ENCODE results near the gene NDUFS8.

NDUFS8 gene

DNA sequence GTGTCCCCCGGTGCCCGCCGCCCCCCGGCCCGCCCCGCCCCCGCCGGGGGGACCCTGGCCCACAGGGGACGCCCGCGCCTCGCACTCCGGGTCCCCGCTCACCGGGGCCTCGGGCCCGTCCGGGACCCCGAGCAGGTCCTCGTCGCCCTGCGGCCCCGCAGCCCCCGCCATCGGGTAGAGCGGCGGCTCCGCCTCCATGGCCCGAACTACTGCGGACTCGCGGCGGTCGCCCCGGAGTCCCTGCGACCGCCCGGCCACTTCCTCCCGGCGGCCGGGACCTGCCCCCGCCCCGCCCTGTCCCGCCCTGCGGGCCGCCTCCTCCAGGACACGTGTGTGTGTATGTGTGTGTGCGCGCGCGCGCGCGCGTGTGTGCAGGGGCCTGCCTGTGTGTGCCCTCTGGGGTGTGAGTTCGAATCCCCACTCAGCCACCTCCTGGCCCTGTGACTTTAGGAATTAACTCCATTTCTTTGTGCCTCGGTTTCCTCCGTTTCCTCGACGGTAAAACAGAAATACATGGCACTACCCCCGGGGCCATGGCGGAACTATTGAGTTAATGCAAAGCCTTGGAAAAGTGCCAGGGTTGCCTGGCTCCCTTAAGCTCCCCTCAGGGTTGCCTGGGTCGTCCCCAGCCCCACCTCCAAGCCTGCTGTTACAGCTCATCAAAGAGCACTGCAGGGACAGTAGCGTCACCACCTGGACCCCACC, 26.5 kb upstream of the NDUFS8 start, which contains the start of gene UNC93B1:
Gene UNC93B1 (minus strand): TSS at position 252 of the 705 bp plus-strand sequence. CDS start 54 bp downstream, at position 198.
- FAIRE-seq: no peak

DNA sequence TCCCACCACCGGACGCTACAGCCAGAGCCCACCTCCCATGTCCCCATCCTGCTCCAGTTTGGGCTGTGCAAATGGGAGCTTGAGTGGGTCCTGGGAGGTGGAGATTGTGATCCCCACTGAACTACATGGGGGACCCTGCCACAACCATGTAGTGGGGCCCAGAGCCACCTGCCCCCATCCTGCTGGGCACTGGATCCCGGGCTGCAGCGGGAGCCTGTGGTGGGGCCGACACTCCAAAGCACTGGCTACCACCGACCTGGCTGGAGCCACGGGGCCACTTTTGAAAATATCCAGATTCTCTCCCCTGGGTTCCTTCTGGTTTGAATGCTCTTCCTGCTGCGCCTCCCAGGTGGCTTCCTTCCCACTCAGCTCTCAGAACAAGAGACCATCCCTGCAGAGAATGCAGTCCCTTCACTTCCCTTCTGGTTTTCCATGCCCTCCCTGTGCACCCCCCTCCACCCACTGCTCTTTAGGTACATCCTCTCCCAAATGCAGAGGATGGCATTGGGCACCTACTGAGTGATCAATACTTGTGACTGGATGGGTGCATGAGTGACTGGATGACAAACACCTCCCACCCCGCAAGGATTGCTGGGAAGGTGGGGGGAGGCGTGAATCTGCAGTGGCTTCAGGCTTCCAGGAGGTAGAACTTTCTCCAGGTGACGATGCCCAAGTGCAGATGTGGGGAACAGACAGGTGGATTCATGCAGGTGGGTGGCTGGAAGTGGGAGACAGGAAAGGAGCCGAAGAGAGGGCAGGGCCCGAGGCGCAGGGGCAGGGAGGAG, 25.7 kb upstream of the NDUFS8 start:
- no peak for FAIRE-seq

DNA sequence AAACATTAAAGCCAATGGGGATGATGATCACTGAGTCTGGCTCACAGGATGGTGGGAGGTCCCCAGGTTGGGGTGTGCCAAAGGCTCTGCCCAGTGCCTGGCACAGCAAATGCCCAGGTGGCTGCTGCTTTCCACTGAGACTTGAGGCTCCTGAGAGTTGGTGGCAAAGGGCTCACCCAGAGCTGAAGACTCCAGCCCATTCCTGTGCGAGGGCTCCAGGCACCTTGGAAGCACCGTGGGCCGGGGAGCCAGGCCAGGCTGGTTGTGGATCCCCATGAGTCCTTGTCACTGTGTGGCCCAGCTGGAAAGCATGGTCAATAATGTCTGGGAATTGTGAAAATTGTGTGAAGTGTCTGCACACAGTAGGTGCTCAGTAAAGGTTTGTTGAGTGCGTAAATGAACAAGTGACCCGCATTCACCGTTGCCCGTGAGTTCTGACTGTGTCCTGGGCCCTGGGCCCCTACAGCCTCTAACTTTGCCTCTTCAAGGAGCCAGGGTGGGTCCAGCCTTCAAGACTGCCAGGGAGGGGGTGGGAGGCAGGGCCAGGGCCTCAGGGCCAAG, 23.8 kb upstream of the NDUFS8 start:
- FAIRE-seq: no peak

DNA sequence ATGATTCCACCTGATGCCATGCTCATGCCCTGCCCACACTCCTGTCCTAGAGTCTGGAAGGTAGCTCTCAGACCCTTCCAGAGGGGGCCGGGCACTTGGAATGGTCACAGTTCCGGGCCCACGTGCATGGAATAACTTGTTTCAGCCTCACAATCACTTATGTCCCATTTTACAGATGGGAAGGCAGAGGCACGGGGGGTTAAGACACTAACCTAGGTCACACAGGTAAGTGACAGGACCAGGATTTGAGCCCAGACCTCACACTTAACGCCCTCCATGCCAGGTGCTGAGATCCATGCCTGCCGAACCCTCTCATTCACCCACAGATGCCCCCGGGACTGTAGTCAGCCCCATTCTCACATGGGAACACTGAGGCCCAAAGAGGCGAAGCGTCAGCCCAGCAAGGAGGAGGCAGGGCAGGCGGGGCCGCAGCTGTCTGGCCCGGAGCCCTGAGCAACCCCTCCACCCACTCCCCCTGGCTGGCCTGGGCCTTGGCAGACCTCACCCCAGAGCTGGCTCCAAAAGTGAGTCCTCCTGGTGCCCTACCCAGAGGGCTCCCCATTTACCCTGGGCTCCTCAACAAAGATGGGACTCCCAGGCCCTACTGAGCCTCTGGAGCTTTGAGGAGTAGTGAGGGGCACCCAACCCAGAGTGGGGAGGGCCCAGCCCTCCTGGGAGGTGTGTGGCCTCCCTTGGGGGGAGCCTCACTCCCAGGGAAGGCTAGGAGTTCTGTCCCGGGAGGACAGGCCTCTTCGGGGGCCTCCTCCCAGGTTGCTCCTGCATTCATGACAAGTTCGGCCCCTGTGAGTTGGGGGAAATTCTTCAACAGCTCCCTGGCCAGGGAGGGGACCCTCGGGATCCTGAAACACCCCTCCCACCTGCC, 22.7 kb upstream of the NDUFS8 start:
- FAIRE-seq: no peak

DNA sequence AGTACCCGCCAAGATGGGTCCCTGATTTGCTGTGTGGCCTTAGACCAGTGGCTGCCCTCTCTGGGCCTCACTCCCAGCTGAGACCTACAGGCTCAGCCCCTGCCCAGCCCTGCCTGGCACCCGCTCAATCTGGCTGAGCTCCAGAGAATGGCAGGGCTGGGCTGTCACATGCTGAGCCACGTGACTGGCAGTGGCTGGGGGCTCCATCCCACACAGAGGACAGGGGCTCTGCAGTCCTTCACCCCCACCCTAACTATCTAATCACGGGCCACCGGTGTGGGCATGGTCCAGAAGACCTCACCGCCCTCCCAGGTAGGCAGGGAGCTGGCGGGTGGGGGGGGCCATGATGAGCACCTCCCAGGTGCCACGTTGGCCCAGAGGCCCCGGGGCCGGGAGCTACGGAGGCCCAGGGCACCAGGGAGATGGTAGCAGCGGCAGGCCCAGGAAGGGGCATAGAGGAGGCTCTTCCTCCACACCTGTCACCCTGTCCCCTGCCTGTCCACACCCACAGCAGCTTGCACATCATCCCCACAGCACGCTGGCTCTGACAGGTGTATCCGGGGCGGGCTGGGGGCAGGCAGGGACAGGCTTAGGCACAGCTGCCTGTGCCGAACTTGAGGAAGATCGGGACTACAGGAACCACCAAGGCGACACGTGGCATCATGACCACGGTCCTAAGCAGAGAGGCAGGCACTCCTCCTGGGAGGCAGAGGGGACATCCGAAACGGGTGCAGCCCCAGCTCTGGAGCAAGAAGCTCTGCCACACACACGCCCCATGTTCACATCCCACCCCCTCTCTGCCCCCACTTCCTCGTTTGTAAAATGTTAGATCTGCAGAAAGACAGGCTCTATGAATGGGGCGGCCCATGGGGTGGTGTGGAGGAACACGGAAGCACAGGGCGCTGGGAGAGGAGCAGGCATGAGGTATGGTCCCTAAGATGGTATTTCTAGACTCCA, 21.8 kb upstream of the NDUFS8 start:
- no peak for FAIRE-seq

DNA sequence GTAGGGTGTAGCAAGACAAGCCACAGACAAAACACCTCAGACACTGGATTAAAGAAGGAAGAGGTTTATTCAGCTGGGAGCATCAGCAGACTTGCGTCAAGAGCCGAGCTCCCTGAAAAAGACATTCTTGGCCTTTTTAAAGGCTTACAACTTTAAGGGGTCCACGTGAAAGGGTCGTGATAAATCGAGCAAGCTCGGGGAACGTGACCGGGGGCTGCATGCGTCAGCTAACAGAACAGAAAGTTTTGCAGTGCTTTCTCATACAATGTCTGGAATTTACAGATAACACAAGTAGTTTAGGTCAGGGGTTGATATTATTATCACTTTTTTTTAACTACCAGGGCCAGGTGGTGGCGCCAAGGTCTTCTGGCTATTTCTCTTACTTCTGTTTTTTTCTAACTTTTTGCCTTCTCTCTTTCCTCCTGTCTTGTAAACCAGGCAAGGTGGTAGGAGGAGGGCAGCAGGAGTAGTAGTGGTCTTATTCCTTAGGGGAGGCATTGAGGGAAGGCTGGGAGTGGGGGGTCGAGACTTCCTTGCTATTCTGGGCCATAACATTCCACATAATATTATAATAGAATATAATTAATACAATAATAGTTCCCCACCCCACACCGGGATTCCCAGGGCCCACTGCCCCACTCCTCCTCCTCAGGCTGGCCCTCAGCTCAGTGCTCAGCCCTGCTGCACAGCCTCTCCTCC, 20.9 kb upstream of the NDUFS8 start:
- FAIRE-seq: no peak

DNA sequence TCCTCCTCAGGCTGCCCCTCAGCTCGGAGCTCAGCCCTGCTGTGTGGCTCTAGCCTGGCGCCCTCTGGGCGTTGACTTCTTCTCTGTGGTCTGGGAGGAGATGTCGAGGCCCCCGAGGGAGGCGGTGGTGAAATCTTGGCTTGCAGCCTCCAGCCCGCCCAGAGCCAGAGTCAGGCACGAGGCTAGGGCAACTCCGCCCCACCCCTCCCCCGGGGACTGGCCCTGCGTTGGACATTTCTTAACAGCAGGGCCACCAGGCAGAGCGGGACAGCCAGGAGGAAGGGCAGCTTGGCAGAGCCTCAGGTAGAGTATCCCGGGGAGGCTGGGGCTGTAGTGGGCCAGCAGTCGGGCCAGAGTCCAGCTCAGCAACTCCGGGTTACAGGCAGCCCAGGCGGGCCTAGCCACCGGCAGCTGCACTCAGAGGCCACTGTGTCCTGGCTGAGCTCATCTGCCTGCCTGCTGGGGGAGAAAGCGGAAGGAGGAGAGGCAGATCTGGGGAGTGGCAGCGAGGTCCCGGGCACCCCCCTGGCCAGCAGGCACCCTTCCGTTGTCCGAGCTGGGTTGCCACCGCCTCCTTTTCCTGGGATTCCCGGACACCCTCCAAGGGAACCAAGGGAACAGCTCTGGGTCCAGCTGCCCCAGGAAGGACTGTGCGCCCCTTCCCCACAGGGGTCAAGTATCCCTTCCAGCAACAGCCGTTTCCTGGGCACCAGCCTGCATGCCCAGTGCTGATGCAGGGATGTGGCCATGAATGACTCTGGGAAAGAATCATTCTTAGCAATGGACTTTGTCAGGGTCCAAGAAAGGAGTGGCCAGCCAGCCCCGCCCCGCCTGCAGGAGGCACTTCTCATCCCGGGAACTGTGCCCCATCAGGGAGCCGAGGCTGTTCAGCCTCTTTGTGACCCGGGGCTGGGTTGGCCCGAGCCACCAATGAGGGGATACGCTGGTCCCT, 20.1 kb upstream of the NDUFS8 start, which contains the start of gene ALDH3B1:
Gene ALDH3B1 (plus strand): TSS at position 238 of the 952 bp plus-strand sequence. CDS start 4,971 bp downstream, outside the sequence.
- FAIRE-seq: no peak

DNA sequence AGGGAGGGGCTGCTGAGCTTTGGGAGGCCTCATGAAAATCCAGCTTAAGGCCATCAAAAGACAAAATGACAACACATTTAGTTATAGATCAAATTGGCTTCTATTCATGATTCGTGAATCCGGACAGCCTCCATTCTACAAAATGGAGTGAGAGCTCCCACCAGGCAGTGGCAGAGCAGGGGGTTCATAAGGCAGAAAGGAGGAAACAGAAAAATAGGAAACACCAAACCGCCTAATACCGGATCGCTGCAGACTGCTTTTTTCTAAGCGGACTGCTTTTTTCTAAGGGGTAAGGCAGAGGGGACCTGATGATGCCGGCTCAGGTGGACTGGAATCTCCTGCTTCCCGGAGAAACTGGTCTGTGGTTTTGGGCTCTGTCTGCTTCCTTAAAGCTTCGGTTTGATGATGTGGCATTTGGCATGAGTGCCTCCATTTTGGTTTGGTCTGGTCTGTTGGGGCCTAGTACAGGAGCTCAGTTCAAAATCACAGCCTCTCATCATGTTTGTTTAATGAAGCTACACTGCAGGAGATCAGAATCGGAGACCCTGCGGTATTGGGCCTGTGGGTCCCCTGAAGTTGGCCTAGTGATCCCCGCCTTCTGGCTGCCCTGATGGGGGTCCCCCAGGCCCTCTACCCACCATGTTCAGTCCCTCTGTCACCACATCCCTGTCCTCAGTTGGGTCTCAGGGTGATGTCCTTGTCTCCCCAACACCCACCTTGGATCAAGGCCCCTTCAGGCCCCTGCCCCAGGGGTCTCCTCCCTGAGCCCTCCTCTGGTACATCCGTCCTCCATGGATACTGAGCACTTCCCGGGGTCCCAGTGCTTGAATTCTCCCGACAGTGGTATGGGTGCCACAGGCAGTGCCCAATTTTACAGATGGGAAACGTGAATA, 19.2 kb upstream of the NDUFS8 start:
- FAIRE-seq: no peak

DNA sequence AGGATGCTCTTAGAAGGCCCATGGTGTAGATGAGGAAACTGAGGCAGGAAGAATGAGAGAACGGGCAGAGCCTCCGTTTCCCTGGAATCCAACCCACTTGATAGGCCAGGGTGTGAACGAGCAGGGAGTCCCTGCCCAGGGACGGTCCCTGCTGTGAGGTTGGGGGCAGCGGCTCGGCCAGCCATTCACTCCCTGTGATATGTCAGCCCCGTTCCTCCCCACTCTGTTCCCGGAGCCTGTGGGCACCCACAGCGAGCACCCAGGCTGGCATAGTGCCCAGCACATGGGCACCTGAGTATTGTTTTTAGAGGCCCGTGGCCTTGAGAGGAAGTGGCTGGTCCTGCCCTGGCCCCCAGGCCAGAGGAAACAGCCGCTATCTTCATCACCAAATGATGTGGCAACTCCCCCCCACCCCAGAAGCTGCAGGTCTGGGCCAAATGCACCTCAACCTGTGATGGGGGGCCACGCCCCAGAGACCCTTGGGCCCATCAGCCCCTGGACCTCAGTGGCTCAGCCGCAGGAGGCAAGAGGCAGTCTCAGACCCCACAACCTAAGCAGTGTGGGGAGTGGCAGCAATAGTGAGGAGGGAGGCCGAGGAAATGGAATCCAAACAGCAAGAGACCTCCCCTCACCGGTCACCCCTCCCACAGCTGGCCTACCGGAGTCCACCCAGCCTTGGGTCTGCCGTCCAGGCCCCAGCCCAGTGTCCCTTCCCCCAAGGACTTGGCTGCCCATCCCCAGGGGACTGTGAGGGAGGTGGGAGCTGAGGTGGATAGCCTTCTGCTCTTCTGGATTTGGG, 18.2 kb upstream of the NDUFS8 start:
- no peak for FAIRE-seq

DNA sequence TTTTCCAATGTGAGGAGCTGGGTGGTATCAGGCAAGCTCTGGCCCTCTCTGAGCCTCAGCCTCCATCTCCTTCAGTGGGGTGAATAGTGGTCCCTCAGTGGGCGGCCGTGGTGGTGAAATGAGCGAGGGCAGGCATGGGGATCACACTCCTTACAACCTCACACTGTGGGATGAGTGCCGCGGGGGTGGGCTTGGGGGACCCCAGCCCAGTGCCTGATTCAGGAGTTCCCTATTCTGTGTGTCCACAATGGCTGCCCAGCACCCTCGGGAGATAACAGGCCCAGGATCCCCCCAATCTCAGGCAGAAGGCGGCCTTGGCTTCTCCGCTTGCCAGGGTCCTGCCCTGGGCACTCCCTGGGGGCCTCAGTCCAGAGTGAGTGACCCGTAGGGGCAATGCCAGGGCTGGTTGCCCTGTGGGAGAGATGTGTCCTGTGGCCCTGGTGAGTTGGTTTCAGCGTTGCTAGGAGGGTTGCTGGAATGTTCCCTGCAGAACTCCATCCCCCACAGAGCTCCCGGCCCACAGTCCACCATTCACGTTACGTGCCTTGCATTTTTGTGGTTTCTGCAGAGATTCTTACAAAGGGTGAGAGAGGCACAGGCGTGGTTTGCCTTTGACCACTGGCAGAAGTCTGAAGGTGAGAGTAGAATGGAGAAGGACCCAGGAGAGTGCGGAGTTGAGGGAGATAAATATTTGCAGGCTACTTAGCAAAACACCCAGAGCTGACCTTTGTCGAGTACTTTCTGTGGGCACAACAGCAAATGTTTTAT, 17.5 kb upstream of the NDUFS8 start:
- no peak for FAIRE-seq

DNA sequence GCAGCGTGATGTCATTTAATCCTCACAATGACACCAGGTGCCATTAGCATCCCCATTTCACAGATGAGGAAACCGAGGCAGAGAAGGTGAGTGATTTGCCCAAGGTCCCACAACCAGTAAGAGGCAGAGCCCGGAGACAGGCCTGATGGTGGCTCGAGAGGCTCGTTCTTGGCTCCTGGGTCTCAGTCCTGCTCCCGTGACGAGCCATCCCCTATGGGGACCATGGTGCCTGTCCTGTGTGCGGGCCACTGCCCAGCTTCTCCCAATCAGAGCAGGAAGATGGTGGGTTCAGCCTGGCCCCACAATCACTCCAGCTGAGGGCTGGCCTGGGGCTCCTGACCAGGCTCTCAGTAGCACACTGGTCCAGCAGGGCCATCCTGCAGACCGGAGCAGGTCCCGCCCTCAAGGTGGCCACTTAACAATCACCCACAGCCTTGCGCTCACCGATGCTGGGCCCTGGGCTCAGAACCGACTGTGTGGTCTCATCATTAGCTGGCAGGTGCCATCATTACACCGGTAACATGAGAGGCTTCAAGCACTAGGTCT, 16.8 kb upstream of the NDUFS8 start:
- FAIRE-seq: no peak

DNA sequence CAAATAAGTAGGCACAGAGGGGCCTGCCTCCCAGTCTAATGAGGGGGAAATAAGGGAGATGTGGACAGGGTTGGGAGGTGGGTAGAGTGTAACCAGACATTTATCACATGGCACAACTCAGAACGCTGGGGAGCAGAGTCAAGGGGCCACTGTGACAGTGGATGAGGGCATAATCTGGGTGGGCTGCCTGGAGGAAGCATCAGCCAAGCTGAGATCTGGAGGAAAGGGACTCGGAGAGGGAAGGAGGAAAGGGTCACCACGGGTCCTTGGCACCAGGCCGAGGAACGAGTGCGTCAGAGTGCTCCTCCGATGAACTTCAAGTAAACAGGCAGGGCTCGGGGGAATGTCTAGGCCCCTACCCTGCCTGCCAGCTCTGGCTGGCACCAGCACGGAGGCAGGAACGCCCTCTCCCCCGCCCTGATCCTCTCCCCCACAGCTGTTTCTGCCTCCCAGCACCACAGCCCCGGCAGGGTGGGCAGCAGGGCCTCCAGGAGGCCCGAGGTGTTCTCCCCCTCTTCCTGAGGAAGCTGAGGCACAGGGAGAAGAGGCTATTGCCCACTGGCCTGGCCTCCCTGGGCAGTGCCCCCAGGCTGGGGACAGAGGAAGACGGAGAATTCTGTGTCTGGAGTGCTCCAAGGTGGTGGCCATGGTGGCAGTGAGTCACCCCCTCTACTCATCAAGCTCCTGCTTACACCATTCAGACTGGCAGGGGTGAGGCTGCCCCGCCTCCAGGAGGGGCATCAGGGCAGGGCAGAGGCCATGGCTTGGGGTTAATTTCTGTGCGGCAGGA, 16.1 kb upstream of the NDUFS8 start:
- no peak for FAIRE-seq

DNA sequence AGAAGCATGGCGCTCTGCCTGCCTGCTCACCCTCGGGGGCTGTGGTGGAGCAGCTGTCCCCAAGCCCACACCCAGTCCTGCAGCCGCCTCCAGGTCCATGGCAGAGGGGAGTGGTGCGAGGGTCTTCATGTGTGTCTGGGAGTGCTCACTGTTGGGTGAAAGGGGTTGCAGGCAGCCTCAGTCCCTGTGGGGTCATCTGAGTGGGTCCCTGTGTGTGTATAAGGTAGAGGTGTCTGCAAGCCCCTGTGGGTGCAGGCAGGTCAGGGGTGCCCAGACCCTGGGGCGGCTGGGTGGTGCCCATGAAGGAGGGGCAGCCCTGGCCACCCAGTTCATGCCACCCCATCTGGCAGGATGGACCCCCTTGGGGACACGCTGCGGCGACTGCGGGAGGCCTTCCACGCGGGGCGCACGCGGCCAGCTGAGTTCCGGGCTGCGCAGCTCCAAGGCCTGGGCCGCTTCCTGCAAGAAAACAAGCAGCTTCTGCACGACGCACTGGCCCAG, 15.5 kb upstream of the NDUFS8 start:
- FAIRE-seq: no peak

DNA sequence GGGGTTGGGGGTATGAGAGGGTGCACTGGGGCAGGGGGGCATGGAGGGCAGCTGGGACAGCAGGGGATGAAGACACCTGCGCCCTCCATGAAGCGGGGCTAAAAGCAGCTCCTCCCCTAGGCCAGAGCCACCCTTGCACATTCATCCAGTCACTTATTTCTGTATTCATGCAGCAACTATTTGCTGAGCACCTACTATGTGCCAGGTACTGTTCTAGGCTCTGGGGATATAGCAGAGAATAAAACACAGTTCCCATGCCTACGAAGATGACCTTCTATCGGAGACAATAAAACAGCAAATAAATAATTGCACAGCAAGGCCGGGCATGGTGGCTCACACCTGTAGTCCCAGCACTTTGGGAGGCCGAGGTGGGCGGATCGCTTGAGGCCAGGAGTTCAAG, 15.0 kb upstream of the NDUFS8 start:
- FAIRE-seq: no peak

DNA sequence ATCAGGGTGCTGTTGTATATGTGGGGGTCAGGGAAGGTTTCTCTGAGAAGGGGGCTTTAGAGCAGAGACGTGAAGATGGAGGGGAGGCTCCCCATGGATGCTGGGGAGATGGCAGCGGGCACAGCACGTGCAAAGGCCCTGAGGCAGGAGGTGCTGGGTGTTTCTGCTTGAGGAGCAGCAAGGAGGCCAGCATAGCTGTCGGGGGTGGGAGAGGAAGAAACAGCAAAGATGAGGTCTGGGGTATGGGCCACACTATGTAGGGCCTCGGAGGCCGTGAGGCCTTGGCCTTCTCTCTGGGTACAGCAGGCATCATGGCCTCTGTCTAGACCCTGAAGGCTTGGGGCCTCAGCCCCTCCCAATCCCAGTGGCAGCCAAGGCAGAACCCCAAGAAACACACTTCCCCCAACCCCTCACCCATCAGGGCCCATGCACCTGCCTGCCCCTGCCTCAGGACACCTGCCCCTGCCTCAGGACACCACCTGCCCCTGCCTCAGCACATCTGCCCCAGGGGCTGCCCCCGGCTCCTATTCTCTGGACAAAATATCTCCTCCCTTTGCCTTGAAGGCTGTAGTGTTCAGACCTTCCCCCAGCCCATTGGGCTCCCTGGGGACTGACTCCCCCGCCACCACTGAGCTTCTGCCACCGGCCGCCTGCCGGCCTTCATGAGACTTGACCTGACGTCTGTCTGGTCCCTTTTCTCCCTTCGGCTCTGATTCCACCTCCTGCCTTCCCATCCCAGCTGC, 14.1 kb upstream of the NDUFS8 start:
- no peak for FAIRE-seq
